GM12875 (cell line): ENCODE measurements around the gene ELOVL7.
"Not testable (repeated sequence)": the region's sequence is repeated elsewhere in the genome, so short reads cannot be mapped to it uniquely, and the experiment has no call there.

Experiments used
- H3K4me3 ChIP-seq: one replicate; pipeline ENCODE4 v1.5.1; 2011; ENCODE audit warnings: low read depth, low read length, control low read depth
- CTCF ChIP-seq: IDR thresholded peaks from 2 replicates; pipeline ENCODE4 v1.5.1; 2011; ENCODE audit warnings: low read depth, mild to moderate bottlenecking, control low read depth, inconsistent platforms, low read length, moderate library complexity, borderline replicate concordance; ENCODE audit not compliant: insufficient read depth

ELOVL7 gene

GRCh38 chr5:60727033-60727679 is 116.9 kb downstream of the ELOVL7 start:
- no peak for TF ChIP-seq CTCF
- no peak overlapping the region for H3K4me3 ChIP-seq

- no peak for TF ChIP-seq CTCF
Measured at GRCh38 chr5:60724126-60724525, 119.9 kb downstream of the ELOVL7 start.

GRCh38 chr5:60722416-60722815 is 121.7 kb downstream of the ELOVL7 start:
- no peak for TF ChIP-seq CTCF
- H3K4me3 ChIP-seq = no peak overlapping the region

More at GRCh38 chr5:60724126-60724525, 119.9 kb downstream of the ELOVL7 start:
- no peak overlapping the region for H3K4me3 ChIP-seq

- H3K4me3 ChIP-seq = no peak overlapping the region
- TF ChIP-seq CTCF = no peak
Measured at GRCh38 chr5:60719329-60719728, 124.7 kb downstream of the ELOVL7 start.

- no peak for TF ChIP-seq CTCF
- no peak overlapping the region for H3K4me3 ChIP-seq
Measured at GRCh38 chr5:60718166-60718892, 125.7 kb downstream of the ELOVL7 start.

- not testable (repeated sequence) for H3K4me3 ChIP-seq
Measured at GRCh38 chr5:60715201-60715928, 128.7 kb downstream of the ELOVL7 start.

GRCh38 chr5:60712950-60713349 is 131.1 kb downstream of the ELOVL7 start:
- TF ChIP-seq CTCF = no peak
- no peak overlapping the region for H3K4me3 ChIP-seq

GRCh38 chr5:60711892-60712291 is 132.2 kb downstream of the ELOVL7 start:
- not testable (repeated sequence) for H3K4me3 ChIP-seq
